Astrocyte of the spinal cord (primary cell): Measurements from ENCODE around the gene ADAM17.

Experiments used
- DNase-seq: peaks from one replicate; pipeline ENCODE4 v3.0.0; 2011; ENCODE audit warnings: low read depth, low spot score
- H3K4me3 ChIP-seq: 2 replicates; pipeline ENCODE4 v1.5.1; 2011; ENCODE audit warnings: low read depth, mild to moderate bottlenecking, low read length, moderate library complexity
- in situ Hi-C: cut with HindIII; loops from 2 replicates; pipeline ENCODE4 v1.10.0; 2017; ENCODE audit warnings: low sequenced_read_pairs
- TF ChIP-seq, protein P1 (sequence below): IDR thresholded peaks from 2 replicates; pipeline ENCODE4 v1.5.1; 2012; ENCODE audit warnings: low read depth, mild to moderate bottlenecking, low read length, inconsistent platforms

The ADAM17 gene

DNA sequence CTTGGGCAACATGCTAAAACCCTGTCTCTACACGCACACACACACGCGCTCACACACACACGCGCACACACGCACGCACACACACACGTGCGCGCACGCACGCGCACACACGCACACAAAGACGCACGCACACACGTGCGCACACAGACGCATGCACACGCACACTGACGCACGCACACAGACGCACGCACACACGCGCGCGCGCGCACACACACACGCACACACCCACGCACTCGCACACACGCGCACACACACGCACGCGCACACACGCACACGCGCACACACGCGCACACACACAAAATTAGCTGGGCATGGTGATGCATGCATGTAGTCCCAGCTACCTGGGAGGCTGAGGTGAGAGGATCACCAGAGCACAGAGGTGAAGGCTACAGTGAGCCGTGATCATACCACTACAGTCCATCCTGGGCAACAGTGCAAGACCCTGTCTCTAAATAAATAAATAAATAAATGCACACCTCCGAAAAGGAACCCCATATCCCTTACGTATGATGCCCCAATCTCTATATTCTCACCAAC is 89.4 kb downstream of the ADAM17 start:
- DNase-seq: no peak
- H3K4me3 ChIP-seq: no peak overlapping the region
- TF ChIP-seq, protein P1, sequence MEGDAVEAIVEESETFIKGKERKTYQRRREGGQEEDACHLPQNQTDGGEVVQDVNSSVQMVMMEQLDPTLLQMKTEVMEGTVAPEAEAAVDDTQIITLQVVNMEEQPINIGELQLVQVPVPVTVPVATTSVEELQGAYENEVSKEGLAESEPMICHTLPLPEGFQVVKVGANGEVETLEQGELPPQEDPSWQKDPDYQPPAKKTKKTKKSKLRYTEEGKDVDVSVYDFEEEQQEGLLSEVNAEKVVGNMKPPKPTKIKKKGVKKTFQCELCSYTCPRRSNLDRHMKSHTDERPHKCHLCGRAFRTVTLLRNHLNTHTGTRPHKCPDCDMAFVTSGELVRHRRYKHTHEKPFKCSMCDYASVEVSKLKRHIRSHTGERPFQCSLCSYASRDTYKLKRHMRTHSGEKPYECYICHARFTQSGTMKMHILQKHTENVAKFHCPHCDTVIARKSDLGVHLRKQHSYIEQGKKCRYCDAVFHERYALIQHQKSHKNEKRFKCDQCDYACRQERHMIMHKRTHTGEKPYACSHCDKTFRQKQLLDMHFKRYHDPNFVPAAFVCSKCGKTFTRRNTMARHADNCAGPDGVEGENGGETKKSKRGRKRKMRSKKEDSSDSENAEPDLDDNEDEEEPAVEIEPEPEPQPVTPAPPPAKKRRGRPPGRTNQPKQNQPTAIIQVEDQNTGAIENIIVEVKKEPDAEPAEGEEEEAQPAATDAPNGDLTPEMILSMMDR: no peak
- in situ Hi-C loops: no loop called here

DNA sequence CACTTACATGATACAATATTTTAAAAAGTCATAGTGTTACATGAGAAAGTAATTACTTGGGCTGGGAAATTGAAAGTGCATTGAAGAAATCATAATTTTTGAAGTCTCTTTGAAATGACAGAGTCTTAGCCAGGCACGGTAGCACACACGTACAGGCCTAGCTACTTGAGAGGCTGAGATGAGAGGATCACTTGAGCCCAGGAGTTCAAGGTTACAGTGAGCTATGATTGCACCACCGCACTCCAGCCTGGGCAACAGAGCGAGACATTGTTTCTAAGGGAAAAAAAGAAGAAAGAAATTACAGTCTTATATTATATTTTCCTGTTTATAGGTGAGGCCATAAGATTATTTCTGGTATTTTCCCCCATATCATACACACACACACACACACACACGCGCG is 90.5 kb downstream of the ADAM17 start:
- DNase-seq: no peak
- TF ChIP-seq, protein P1: no peak
- no peak overlapping the region for H3K4me3 ChIP-seq
- in situ Hi-C loops: no loop called here

DNA sequence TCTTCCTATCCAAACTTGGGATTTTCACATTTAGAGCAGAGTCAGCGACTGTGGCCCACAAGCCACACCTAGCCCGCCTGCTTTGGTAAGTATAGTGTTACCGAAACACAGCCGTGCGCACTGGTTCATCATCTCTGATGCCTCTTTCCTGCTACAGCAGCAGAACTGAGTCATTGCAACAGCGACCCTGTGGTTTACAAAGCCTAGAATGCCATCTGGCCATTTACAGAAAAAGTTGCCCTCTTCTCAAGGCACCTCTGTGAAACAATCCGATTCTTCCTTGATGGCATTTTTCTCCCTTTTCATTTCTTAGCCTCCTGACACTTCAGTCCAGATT is 92.0 kb downstream of the ADAM17 start:
- no peak overlapping the region for H3K4me3 ChIP-seq
- DNase-seq: peak; percentile 36
- in situ Hi-C loops: no loop called here
- TF ChIP-seq, protein P1: no peak

DNA sequence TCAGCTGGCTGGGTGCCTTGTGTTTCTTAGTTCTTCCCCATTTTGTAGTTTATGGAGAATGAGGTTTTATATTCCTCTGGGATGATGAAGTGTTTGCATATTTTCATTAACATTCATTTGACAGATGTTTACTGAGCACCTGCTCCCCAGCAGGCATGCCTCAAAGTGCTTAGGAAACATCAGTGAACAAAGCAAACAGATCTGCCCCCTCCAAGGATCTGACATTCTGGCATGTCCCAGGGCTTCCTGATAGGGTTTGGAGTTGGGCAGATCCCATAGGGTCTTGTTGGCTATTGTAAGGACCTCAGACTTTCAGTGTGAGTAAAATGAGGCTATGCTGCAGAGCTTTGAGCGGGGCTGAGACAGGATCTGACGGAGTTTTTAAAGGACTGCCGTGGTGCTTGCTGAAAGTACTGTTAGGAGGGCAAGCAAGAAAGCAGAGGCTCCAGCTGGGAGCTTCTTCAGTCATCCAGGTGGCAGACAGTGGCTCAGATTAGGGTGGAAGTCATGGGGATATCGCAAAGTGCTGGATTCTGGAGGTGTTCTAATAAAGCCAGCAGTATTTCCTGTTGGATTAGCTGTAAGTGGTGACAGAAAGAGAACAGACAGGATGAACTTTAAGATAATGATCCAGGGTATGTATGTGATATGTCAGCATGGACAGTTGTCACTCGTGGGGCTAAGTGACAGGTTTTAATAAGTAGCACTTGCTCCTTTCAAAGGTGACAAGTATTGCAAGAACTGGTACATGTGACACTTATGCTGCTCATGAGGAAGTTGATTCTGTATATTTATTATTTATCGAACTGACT is 92.5 kb downstream of the ADAM17 start:
- TF ChIP-seq, protein P1: no peak
- no peak for DNase-seq
- in situ Hi-C loops: no loop called here
- no peak overlapping the region for H3K4me3 ChIP-seq

DNA sequence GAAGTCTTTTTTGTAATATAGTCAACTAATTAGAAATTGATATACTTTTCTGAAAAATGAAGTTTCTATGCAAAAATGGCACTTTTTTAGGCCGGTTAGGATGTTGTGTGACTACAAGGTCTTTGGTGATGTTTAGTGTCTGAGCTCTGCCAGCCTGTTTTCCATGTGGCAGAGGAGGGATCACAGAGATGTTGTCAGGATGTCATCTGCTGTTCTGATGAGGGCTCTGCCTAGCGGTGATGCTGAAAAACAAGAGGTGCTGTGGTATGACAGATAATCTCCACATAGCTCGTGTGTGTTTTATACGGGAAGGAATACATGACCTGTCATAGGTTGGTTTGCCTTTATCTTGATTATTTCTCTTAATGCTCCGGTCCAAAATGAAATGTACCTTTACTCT is 93.3 kb downstream of the ADAM17 start:
- in situ Hi-C loops: no loop called here
- no peak for DNase-seq
- H3K4me3 ChIP-seq: no peak overlapping the region
- TF ChIP-seq, protein P1: no peak

DNA sequence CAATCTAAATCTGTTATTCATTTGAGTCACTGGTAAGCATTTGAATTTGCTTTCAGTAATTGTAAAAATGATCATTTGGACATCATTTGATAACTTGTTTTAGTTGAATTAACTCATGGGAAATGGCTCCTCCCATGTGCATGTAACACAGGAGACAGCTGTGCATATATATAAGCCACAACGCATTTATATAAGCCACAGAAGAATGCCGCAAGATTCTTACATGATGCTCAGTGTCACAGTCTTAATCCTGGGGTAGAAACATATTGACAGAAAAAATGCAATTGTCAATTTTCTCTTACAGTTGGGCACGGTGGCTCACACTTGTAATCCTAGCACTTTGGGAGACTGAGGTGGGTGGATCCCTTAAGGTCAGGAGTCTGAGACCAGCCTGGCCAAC is 94.6 kb downstream of the ADAM17 start:
- no peak overlapping the region for H3K4me3 ChIP-seq
- in situ Hi-C loops: no loop called here
- TF ChIP-seq, protein P1: no peak
- DNase-seq: no peak
